Activated effector memory CD4-positive, alpha-beta T cell treated with anti-CD3 and anti-CD28 coated beads, Interleukin-2, amount 50 U/mL, for 16 hours (primary cell): ENCODE results near the gene CHCHD3.

Source experiments
- DNase-seq: peaks from one replicate; pipeline ENCODE4 v3.0.0-alpha.2; 2020

CHCHD3 gene

GRCh38 chr7:132800522-132800921, 281.4 kb downstream of the CHCHD3 start:
- DNase-seq = no peak

GRCh38 chr7:132799081-132799413, 282.8 kb downstream of the CHCHD3 start:
- DNase-seq = no peak

- DNase-seq = no peak
Observed at GRCh38 chr7:132797152-132797551, 284.7 kb downstream of the CHCHD3 start.

DNA sequence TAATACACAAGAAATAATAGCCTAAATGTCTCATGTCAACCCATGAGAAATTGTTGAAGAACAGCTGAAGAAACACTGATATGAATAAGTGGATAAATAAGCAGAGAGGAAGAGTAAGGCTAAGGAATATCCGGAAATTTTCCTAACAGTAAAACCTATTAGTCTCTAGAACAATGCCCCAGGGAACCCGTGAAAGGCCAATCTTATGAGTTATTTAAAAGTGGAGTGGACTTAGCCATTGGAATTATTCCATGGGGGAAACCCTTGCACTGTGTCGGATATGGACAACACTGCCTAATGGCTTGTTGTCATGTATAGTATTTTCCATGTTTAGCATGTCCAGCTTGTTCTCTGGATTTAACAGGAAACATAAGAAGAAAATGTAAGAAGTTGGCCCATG, 288.4 kb downstream of the CHCHD3 start:
- no peak for DNase-seq

DNA sequence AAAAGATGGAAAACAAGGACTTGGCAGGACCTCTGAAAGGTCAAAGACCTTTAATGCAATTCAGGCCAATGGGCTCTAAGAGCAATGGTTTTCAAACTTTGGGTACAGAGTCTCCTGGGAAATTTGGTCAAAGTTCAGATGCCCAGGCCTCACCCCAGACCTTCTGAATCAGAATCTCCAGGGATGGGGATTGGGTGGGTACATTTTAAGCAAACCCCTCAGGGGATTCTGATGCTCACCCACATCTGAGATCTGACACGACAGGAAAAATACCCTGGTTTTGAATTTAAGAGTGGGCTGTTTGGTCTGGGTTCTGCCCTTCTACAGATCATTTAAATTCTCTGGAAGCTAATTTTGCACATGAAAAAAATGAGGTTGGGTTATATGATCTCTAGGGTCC, 290.9 kb downstream of the CHCHD3 start:
- DNase-seq = no peak

DNA sequence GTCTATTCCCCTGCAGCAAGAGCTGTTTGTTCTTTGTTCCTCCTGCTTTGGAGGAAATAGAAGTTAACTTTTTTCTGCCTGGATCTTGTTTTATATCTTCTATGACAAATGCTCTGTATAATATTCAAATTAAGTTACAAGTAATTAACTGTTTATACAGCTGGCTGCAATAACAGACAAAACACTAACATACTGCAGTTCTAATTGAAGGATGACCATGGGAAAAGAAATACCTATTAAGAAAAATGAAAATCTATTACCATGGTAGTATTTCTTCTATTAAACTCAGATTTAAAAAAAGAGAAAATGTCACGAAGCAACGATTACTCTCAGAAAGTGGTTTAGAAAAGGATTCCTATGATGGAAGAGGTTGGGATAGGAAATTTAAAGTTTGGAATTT, 291.8 kb downstream of the CHCHD3 start:
- no peak for DNase-seq

GRCh38 chr7:132789281-132789680, 292.6 kb downstream of the CHCHD3 start:
- no peak for DNase-seq

DNA sequence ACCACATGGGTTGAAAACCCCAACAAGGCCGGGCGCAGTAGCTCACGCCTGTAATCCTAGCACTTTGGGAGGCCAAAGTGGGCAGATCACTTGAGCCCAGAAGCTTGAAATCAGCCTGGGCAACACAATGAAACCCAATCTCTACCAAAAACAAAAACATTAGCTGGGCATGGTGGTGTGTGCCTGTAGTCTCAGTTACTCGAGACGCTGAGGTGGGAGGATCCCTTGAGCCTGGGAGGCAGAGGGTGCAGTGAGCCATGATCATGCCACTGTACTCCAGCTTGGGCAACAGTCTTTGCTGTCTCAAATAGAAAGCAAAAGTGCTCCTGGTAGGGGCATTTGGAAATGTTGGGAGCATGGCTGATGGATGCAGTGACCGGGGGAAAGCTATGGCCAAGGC, 296.0 kb downstream of the CHCHD3 start:
- no peak for DNase-seq

DNA sequence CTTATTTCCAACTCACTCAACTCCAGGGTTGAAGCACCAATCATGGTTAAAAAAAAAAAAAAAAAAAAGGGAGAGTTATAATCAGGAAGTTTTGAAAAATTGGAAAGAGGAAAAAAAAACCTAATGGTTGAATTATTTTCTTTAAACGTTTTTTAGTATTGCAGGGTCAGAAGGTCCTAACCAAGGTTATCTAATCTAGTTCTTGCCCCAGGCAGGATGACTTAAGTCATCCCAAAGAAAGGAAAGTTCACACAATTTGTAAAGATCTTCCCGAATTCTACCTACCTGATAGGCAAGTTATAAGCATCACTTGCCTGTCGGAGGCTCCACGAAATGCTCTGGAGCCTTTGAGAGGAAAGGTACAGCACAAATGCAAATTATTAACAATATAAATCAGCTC, 297.5 kb downstream of the CHCHD3 start:
- DNase-seq = no peak

DNA sequence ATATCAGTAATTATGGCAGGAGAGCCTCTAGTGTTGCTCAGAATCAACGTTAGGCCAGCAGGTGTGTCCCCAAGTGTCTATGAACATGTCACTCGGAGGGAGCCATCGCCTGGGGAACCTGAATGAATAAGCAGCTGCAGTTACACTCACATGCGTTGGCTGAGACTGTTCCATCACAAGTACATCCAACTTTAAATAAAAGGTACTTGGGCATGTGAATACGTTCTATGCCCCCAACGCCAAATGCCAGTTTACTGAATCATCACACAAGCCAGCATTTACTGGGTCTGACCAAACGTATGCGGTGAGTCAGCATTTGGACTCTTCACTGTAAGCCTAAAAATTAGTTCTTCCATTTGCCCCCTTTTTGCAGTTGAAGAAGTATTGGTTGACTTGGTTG, 298.1 kb downstream of the CHCHD3 start:
- no peak for DNase-seq

DNA sequence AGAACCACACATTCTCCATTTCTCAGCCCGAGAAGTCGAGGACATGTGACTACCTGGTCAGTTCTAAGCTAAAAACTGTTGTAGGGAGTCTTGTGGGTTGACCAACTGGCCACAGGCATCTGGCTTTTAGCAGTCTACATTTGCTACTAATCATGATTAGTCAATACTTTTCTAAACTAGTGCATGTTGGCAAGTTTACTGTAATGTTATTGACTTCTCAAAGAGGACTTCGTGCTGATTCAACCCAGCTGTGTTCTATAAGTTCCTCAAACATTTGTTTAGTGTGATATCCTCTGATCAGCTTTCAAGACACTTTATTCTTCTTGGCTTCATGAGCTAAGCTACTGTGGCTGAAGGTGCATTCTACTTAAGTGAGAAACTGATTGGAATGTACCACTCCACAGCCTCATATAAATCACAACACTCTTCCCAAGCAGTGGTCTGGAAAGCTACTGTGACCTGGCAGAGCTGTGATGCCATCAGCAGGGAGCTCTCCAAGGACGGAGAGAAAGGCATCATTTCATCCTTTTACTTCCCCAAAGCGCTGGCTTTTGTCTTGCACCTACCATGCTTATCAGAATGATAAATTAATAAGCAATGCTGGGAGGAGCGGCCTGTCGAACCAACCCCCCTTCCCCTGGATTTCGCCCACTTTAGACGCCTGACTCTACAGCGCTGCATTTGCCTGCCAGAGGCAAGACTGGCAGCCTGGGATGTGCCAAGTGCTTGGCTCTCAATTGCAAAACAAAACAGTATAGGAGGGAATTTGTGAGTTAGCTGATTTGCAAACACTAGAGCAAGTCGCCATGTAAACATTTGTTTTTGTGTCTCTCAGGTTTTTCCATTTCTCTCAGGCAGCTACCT, 298.9 kb downstream of the CHCHD3 start:
- DNase-seq = no peak

DNA sequence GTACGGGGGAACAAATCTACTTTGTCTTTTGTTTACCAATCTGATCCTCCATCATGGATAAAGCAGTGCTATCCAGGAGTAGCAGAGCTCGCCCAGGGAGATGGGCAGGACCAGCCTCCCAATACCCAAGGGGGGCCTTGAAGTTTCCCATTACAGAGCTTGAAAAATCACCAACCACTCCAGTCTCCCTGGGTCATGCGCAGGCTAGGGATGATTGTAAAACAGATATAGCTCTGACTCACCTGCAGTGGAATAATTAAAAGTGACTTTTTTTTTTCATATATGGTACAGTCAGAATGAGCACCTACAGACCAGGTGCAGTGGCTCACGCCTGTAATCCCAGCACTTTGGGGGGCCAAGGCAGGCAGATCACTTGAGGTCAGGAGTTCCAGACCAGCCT, 301.1 kb downstream of the CHCHD3 start:
- no peak for DNase-seq

DNA sequence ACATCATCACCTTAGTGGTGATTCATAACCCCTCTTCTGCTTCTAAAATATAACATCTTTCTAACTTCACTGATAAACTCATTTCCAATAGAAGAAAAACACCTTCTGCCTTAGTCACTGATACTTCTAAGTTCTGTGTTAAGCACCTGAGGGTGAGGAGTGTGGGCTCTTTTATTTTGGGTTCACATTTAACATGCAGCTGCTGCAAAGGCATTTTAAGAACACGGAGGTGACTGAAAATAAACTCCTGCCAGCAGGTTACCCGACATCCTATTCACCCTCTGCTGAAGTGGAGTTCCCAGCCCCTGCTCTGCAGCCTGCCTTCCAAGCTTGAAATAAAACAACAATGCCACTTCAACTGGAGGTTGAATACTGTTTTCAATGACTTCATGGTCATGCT, 302.7 kb downstream of the CHCHD3 start:
- DNase-seq = no peak

GRCh38 chr7:132778761-132779160, 303.1 kb downstream of the CHCHD3 start:
- DNase-seq = no peak

DNA sequence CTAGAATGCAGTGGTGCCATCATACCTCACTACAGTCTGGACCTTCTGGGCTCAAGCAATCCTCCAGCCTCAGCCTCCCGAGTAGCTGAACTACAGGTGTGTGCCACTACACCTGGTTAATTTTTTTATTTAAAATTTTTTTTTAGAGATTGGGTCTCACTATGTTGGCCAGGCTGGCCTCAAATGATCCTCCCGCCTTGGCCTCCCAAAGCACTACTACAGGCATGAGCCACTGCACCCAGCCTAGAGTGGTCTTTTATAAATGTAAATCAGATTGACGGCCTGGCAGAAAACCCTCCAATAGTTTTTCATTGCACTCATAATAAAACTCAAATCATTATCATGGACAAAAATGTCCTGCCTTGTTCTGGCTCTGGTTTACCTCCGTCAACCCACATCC, 303.9 kb downstream of the CHCHD3 start:
- DNase-seq = no peak

DNA sequence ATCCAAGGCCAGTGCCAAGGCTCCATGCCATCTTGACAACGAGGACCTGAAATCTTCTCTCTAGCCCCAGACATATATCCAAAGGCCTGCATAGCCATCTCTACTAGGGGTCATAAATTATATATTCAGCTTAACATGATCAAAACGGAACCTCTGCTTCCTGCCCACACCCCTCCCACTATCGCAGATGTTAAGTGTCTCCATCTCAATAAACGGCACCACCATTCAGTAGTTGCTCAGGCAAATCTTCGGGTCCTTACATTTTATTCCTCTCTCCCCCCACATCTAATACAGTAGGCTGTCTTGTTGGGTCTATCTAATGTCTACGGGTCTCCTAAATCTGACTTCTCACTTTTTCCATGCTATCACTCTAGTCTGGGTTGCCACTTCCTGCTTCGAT, 304.5 kb downstream of the CHCHD3 start:
- DNase-seq = no peak

DNA sequence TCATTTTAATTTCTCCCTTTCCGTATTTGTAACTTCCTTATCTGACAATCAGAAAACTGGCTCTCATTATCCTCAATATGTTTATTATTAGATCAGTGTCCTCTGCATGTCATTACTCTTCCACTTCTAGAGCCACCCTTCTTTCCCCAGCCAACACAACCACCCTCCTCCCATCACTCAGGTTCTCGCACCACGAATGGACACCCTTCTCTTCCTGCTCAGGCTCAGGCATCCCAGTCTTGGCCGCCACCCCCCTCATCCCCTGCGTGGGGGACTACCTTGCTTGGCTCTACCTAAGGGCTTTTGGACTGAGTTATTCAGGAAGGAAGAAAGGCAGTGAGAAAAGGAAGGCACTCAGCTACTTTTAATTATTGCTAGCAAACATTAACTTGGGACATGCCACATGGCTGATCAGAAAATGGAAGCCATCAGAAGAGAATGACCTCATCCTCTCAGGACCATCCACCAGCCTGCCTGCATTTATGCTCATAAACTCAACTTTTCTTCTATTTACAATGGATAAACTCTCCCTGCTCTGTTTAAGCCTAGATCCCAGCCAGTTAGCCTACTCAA, 305.8 kb downstream of the CHCHD3 start:
- no peak for DNase-seq

- no peak for DNase-seq
Observed at GRCh38 chr7:132773527-132773956, 308.3 kb downstream of the CHCHD3 start.

DNA sequence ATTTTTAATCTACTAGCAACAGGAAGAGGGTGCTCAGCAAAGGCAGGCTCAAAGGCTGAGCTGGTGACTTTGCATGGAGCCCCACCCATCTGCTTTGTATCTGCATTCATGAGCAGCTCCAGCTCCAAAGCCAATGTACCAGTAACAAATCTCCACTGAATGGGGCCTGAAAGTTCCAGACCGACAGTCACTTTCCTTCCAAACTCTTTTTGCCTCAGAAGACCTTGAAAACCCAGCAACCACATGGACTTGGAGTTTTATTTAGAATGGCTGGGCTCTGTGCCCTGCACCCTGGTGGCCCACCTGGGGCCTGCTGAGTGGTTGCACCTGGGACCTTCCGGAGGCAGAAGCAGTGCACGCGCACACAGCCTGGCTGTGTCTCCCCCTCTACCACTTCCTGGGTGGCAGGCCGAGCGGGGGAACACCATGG, 310.6 kb downstream of the CHCHD3 start:
- DNase-seq = peak; percentile 68

- no peak for DNase-seq
Observed at GRCh38 chr7:132770055-132770454, 311.8 kb downstream of the CHCHD3 start.

- DNase-seq = no peak
Observed at GRCh38 chr7:132769280-132769679, 312.6 kb downstream of the CHCHD3 start.

- DNase-seq = no peak
Observed at GRCh38 chr7:132768099-132768498, 313.8 kb downstream of the CHCHD3 start.

GRCh38 chr7:132767378-132767777, 314.5 kb downstream of the CHCHD3 start:
- DNase-seq = no peak

DNA sequence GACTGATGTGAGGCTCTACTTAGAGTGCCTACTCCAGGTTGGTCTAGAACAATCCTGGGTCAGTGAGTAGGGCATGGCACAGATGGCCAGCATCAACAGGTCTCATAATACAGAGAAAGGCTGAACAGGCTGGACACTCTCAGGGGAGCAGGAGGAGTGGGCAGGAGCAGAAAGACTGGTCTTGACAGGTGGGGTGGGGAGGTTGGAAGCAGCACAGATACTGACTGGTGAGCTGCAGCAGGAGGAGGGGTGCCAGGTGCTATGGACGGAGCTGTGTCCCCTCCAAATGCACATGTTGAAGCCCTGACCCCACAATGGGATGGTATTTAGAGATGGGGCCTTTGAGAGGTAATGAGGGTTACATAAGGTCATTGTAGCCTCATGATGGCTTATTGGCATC, 315.2 kb downstream of the CHCHD3 start:
- no peak for DNase-seq

DNA sequence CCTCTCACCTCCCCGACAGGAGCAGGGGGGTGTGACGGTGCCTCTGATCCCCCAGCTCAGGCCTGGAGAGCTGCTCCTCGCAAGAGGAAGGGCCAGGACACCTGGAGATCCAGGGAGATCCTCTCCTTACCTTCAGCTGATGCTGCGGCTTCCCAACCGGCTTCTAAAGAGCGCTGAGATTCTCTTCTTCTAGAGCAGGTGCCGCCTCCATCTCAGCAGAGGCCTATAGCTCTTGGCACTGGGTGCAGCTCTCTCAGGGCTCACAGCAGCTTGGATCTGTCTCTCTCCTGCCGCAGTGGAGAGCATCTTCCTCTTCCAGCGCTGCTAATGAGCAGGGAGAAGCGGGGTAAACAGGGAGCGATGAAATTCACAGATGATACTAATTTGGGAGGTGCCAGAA, 316.0 kb downstream of the CHCHD3 start:
- DNase-seq = no peak
